T-helper 2 cell (primary cell): ENCODE data around the gene RYR2.
A peak's percentile ranks its signal among the peaks of the same experiment; 100 is the strongest.

Experiments
- DNase-seq, 5 experiments: peaks; one replicate each; pipeline versions ENCODE4 v3.0.0 to v3.0.0-alpha.2; 2012 to 2022

Gene RYR2

DNA sequence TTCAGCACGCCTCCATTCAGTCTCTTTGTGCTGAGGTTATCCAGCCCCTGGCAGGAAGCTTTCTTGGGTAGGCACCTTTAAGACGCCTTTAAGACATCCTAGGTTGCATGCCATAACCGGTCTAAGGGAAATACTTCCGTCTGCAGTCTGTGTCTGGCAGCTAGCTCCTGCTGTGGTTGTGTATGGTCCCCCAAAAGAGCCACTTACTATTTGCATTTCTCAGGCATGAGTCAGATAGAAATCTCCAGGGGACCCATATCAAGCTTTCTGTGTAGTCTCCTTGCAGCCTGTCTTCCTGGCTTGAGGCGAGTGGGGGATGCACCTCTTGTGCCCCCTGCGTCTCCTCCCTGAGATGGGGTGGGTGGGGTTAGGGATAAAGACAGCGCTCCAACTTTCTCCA, 10.0 kb upstream of the RYR2 start:
- peak in 1 of 5 experiments; percentile 10 for DNase-seq

DNA sequence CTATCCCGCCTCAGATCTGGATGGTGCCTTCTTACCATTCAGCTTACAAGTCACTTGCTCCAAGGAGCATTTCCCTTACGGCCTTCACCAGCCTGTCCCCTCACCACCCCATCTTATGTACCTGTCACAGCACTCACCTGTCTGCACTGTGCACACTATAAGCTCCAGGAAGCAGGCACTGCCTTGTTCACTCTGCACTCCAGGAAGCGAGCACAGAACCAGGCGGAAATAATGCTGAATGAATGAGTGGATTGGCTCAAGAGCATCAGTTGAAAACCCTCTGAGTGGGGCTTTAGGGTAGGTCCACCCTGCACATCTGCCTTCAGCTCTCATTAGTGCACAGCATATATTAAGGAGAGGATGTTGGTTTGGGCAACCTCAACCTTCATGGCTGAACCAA, 8.9 kb upstream of the RYR2 start:
- DNase-seq = no peak

DNA sequence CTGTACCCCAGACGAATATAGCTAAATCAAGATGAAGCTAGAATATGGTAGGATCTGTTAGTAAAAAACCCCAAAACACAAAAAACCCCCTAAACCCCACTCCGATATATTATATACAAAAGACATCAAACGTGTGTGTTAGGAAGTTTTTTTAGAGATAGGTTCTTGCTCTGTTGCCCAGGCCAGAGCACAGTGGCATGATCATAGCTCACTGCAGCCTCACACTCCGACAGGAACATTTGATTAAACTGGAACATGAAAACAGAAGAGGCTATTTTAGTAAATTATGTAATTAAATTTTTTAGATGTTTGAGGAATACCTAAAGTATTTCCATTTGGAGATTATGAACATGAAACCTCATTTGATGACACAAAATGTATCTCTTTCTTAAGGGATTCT, 8.2 kb upstream of the RYR2 start:
- no peak for DNase-seq

DNA sequence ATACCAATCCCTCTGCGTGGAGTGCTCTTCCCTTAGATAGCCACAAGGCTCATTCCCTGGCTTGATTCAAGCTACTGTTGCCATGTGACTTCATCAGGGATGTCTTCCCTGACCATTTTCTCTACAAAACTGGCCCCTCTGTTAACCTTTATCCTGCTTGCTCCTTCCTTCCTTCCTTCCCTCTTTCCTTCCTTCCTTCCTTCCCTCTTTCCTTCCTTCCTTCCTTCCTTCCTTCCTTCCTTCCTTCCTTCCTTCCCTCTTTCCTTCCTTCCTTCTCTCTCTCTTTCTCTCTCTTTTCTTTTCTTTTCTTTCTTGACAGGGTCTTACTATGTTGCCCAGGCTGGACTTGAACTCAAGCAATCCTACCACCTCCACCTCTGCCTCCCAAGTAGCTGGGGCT, 6.2 kb upstream of the RYR2 start:
- no peak for DNase-seq

DNA sequence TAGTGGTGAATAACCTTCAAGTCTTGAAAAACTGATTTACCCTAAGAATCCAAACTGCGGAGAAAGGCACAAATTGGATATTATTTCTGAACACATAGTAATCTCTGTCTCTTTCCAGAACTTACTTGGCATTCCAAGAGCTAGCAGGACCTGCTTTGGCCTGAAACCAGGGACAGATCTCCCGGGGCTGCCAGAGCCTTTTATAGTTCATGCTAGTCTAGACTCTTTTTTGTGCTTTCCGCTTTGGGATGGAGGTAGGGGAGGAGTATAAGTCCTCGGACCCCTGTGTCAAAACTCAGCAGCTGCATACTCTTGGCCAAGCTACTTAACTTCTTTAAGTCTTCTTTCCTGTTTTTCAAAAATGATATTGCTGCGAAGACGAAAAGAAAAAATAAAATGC, 3.8 kb upstream of the RYR2 start:
- DNase-seq = no peak

DNA sequence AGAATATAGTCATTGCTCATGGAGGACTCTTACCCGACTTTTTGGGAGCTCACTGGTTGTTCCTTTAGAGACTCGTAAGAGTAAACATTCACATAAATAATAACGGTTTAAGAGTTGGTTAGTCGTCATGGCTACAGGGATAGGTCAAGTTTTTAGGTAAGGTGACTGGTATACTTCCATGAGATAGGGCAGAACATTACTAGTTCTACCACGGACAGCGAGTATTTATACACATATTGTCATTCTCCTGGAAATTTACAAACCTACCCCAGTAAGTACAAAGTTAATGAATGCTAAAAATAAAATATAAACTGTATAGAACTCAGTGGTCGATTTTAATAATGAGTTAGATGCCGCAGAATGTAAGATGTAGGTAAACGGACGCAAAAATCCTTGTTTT, 1.2 kb upstream of the RYR2 start:
- DNase-seq = no peak

DNA sequence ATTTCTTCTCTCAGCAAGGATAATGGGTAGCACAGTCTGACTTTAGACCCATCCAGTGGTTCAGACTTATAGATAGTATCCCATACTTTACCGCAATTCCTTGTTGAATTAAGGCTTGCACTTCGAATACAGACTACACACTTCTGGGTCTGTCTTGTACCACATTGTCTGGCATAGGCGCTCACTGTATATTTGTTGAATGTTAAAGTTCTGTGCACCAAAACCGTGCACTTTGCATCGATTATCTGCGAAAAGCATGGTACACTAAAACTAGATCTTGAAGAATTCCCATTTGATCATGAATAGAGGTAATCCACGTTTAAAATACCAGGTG, 556 bp upstream of the RYR2 start:
- DNase-seq = no peak

DNA sequence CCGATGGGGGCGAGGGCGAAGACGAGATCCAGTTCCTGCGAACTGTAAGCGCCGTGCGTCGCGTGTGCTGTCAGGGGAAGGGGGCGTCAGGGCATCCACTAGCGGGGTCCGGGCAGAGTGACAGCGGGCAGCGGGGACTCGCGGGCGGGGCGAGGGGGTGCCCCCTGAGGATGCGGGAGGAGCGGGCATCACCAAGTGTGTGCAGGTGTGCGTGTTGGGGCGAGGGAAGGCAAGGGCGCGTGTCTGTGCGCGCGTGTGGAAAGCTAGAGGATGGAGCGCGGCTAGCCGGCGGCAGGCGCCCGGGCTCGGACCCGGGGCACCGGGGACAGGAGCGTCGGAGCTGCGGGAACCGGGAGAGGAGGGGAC, 525 bp downstream of the RYR2 start:
- DNase-seq = peak in 1 of 5 experiments; percentile 9

DNA sequence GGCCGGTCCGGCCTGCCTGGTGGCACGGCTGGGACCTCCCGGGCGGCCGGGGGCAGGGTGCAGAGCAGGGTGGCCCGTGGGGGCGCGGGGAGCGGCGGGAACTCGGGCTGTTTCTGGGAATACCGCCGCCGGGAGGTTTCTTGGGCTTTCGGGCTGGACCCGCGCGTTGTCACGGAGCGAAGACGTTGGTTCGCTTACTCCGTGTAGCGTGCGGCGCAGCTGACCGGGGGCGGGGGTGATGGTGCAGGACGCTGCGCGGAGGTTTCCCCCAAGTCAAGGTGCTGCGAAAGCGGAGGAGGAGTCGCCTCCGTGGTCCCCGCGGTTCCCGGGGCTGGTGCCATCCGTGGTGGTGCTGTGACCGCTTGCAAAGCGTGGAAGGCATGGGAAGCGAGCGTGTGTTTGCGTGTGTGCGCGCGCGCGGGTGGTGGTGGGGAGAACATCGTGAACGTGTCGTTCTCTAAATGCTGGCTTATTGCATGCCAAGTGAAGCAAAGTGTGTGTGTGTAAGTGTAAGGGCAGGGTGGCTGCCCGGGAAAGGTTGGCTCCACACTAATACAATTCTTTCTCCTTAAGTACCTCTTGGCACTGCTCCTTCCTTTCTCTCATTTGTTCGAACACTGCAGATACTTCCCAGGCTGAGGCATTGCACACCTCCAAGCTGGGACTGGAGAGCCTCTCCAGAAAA, 1.1 kb downstream of the RYR2 start:
- peak in 1 of 5 experiments; percentile 33 for DNase-seq

DNA sequence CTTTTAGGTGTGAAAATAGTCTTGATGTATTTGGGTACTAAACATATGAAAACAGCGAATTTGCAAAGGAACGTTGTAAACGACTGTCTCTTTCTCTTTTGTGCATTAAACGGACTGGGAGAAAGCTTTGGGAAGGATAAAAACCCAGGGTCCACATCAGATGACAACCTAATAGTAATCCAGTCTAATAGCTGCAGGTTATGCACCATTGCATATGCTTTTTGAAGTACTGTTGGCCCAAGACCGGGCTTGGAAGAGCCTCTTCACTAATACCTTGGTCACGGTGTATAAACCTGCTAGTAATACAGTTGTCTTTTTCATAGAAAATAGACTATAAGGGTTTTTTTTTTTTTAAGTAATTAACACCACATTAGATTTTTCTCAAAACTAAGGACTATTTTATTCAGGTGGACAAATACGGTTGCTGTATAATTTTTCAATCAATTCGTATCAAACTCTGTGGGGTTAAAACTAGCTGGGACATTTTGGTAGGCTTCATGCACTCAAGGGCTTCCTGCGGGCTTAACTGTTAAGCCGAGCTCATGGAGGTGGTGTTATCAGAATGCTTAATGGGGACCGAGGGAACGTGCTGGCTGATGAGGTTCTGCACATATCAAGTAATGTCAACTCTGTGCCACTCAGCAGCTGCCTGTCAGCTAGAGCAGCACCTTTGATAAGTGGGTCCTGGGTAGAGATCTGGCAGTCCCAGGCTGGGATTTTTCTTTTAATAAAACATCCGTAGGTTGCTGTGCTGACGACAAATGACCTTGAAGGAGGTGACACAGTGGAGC, 2.1 kb downstream of the RYR2 start:
- DNase-seq = peak in 1 of 5 experiments; percentile 21

DNA sequence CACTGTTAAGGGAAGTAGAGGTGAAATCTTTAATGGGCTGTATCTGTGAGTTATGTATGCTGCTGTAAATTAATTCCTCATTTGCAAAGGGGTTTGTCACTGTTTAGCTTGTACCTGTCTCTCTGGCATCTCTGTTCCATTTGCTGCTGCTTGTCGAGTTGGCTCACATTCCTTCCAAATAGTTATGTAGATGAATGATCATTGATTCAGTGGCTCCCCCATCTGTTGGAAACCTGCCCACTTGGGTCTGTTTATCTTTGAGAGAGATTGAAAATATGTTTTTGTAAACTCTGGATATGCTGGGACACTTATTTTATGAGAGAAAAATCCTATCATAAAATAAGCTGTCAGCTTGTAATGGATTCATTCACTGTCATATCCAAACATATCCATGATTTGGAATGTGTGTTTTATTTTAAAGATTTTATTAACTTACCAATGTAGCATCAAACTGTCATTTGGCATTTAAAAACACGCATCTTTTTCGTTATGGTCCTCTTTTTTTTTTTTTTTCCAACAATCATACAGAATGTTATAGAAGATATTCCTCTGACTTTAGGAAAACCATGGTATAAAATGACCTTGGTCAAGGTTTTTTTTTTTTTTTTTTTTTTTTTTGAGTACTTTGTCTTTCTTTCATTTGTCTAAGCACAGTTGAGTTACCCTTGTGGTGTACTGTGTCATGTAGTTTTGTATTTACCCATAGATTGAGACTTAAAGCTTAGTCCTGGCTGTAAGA, 3.5 kb downstream of the RYR2 start:
- DNase-seq = no peak

DNA sequence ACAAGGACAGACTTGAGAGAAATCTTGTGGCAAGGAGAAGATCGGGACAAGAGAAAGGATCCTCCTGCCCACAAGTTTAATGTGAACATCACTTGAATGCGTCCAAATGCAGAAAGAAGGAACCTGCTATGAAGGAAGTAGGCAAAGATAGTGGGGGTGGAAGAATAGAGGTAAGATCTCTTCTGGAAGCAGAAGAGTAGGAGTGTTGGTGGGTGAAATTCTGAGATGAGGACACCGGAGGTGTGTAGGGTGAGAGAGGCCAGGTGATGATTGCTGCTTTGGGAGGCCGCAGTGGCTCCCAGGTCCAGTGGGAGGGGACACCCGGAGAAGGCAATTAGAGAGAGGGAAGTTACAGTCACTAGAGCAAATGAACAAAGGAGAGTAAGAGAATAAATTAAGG, 6.8 kb downstream of the RYR2 start:
- DNase-seq = no peak

DNA sequence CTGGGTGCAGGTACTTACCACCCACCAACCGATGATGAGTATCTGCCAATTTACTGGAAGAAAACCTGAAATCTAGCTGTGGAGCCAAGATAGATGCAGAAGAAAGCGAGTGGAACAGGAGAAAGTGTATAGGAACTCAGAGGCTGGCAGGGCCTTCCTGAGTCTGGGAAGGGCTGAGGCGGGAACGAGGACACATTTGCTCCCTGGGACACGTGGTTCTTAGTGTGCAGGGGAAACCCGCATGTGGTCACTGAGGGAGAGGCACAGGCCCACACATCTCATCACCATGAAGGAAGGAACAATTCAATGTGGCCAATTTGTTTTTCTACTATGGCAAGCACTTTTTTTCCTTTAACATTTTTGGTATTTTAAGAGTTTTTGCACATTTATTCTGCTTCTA, 8.2 kb downstream of the RYR2 start:
- DNase-seq = no peak

DNA sequence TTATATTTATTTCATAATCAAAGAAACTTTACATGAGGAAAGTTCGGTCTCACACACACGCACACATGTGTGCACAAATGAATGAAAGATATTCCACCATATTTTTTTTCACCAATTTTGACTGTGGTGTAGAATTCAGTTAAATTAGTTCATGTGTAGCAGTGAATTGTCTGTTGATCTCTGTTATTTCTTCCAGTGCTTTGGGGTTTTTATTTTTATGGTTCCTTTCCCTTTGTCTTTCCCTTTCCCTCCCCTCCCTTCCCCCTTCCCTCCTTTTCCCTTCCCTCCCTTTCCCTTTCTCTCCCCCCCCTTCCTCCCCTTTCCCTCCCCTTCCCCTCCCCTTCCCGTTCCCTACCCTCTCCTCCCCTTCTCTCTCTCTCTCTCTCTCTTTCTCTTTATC, 8.9 kb downstream of the RYR2 start:
- DNase-seq = no peak

DNA sequence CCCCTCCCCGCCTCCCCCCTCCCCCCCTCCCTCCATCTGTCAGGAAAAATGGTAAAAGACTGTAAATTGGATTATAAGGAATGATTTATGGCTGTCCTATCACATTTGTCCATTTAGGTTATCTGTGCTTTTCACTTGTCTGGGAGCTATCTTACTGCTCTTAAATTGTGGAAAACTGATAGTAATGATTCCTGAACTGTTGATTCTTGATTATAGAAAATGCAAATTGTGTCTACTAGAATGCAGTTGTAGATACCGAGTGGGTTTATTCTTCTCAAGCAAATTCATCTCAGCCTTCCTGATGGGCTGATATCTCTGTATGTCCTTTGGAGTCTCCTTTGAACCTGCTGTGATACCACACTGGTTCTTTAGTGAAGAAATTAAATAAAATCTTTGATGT, 12.3 kb downstream of the RYR2 start:
- no peak for DNase-seq

DNA sequence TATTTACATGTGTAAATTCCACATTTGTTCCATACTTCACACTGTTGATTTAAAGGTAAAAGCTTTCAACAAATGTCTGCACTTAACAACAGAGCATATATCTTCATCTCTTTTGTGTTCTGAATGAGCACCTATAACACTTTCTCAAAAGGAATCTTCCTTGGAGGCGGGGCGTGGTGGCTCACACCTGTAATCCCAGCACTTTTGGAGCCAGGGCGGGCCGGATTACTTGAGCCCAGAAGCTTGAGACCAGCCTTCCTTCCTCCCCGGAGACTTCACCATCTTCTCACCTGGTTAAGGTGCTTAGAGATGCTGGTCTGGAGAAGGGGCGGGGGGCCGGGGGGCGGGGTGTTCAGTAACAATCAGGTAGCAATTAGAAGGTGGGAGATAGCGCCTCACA, 16.5 kb downstream of the RYR2 start:
- no peak for DNase-seq

DNA sequence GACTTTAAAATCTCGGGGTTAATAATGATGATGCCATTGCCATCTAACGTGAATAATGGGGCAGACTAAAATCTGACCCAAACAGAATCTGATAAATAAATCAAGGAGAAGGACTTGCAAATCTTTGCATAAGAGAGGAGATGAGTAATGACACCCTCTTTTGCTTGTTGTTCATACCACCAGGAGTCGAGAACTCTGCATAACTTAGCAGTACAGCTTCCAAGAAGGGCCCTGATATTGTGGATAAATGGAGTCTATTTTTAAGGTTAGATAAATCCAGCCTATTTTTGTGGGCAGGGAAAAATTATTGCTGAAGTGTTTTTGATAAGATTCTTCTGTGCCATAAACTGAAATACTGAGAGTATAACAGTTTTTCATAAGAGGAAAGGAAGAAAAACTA, 17.3 kb downstream of the RYR2 start:
- DNase-seq = no peak

DNA sequence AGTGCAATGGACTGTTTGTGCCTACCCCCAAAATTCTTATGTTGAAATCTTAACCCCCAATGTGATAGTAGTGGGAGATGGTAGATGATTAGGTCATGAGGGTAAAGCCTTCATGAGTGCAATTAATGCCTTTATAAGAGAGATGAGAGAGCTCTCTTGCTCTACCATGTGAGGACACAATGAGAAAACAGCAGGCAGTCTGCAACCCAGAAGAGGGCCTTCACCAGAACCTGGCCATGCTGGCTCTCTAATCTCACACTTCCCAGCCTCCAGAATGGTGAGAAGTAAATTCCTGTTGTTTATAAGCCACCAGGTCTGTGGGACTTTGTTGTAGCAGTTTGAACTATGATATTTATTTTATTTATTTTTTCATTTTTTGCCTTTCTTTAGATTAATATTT, 21.0 kb downstream of the RYR2 start:
- no peak for DNase-seq

DNA sequence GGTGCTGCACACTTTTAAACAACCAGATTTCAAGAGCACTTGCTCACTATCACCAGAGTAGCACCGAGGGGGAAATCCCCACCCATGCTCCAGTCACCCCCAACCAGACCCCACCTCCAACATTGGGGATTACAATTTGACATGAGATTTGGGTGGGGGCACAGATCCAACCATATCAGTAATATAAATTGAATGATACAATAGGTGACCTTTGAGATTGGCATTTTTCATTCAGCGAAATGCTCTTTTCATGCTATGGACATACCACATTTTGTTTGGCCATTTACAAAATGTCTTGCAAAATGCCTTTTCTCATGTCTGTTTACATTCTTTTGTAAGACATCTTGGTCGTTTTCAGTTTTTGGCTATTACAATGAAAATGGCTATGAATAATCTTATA, 23.9 kb downstream of the RYR2 start:
- no peak for DNase-seq

DNA sequence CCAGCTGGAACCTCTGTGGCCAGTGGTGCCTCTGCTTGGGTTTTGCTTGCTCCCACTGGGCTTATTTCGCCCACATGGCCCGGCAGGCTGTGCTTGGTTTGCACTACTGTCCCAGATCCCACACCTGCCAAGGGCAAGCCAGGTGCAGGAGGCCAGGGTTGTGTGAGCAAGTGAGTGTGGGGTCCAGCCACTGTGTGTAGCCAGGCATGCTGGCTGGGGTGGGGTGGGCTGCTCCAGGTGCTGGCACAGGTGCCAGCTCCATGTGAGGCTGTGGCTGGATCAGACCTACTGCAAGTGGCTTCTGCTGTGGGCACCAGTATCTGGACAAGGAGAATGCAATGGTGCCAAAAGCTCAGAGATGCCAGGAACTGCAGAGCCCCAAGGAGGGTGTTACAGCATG, 28.5 kb downstream of the RYR2 start:
- no peak for DNase-seq

DNA sequence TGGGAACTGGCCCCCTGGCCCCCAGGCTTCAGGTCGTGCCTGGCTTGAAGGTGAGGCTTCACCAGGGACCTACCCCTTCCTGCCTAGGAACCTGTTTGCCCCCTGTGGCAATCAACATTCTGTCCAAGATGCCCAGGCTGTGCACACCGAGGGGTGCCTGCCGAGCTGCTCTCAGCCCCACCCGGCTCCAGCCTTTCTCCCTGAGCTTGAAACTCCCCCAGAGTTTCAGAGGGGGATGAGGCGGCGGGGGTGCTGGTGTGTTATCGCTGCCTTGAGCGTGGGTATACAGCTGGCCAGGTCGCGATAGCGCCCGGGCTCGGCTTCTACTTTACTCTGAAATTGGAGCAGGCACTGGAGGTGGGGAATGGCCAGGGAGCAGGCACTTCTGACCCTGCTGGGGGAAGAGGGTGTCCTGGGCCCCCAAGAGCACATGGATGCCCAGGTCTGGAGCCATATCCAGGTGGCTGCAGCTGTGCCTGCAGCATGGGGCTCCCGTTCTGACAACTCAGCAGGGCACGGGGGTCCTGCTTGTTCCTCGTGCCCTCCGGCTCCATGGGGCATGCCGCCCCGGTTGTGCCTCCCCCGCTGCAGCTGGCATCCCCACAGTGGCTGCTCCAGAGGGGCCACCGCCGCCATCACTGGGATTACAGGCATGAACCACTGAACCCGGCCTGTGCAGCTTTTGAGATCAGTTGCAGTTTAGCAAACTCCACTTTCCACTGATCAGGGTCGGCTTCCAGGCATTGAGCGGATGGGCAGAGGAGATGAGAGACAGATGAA, 29.8 kb downstream of the RYR2 start:
- no peak for DNase-seq

DNA sequence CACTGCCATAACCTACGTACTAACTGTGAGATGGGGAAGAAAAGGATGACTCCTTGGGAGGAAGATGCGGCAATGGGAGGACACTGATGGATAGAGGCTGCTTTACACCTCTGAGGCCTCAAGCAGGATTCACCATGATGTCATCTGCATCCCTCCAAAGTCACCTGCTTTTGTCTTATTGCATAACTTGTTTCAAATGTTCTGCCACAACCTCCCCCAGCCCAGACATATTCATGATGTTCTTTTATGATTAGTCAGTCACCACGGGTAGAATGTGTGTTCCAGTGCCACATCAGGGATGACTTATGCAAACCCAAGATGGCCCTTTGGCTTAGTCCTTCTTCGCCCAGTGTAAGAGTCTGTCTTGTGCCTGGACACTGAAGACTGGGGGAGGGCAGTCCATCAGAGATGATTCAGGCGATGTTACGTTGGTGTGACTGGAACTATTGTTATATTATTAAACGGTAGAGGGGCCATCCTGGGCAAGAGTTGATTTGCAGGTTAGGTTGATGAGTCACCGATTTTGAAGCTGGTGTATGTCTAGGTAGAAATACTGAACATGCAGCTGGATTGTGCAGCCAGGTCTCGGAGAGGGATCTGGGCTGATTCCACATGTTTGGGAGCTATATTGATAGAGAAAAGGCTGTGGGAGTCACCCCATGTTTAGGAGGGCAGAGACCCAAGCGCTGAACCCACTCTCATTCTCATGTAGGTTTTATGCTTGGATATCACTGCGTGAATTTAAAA, 32.6 kb downstream of the RYR2 start:
- no peak for DNase-seq
